ENCODE data around the gene FAM81A. TPM values are rescaled to one million over a fixed set of nuclear protein-coding genes. Genes with fewer than 3 reads are reported as not detected.
"Not testable (repeated sequence)": the region's sequence is repeated elsewhere in the genome, so short reads cannot be mapped to it uniquely, and the experiment has no call there.

Gene FAM81A
- total RNA-seq, 1 donor from 2014 or later = 2.9 TPM

DNA sequence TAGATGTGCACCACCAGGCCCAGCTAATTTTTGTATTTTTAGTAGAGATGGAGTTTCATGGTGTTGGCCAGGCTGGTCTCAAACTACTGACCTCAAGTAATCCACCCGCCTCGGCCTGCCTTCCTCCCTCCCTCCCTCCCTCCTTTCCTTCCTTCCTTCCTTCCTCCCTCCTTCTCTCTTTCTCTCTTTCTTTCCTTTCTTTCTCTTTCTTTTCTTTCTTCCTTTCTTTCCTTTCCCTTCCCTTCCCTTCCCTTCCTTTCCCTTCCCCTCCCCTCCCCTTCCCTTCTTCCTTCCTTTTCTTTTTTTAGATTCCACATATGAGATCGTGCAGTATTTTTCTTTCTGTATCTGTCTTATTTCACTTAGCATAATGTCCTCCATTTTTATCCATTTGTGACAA, 81.3 kb downstream of the FAM81A start:
- H3K27ac ChIP-seq (replicated peaks) = no peak overlapping the region
- no peaks in the 10 kb centered on the region for H3K4me1 ChIP-seq
- H3K4me3 ChIP-seq = no peak overlapping the region
- no peaks in the 10 kb centered on the region for H3K9me3 ChIP-seq (replicated peaks)
- intact Hi-C loops (cut with micrococcal nuclease) = no loop called here
- DNase-seq = no peak
- TF ChIP-seq, protein P1, sequence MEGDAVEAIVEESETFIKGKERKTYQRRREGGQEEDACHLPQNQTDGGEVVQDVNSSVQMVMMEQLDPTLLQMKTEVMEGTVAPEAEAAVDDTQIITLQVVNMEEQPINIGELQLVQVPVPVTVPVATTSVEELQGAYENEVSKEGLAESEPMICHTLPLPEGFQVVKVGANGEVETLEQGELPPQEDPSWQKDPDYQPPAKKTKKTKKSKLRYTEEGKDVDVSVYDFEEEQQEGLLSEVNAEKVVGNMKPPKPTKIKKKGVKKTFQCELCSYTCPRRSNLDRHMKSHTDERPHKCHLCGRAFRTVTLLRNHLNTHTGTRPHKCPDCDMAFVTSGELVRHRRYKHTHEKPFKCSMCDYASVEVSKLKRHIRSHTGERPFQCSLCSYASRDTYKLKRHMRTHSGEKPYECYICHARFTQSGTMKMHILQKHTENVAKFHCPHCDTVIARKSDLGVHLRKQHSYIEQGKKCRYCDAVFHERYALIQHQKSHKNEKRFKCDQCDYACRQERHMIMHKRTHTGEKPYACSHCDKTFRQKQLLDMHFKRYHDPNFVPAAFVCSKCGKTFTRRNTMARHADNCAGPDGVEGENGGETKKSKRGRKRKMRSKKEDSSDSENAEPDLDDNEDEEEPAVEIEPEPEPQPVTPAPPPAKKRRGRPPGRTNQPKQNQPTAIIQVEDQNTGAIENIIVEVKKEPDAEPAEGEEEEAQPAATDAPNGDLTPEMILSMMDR (IDR thresholded peaks at IDR 0.05; ENCODE audit: borderline replicate concordance) = no peak
- H3K27me3 ChIP-seq (ENCODE audit: low read depth) = no peaks in the 10 kb centered on the region
- no peaks in the 10 kb centered on the region for H3K36me3 ChIP-seq

DNA sequence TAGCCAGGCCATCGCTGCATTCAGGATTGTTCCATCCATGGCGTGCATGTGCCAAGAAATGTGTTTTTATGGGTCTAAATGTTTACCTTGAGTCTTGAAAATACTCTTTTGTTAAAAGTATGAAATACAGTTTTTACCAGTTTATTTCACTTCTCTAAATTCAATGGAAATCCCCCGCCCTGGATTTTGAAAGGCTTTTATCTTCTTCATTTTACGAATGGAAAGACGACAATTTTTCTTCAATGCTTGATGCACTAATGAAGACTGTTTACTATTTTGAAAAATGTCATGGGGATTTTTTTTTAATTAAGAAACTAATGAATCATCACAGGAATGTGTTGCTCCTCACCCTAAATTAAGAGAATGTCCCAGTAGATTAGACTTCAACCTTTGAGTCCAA, 83.5 kb downstream of the FAM81A start:
- H3K27me3 ChIP-seq (ENCODE audit: low read depth) = no peaks in the 10 kb centered on the region

GRCh38 chr15:59522988-59523461, 85.0 kb downstream of the FAM81A start:
- H3K4me3 ChIP-seq = no peak overlapping the region
- H3K36me3 ChIP-seq = no peaks in the 10 kb centered on the region
- H3K27me3 ChIP-seq (ENCODE audit: low read depth) = no peaks in the 10 kb centered on the region
- no peak for DNase-seq
- H3K9me3 ChIP-seq (replicated peaks) = no peaks in the 10 kb centered on the region
- TF ChIP-seq, protein P1 (IDR thresholded peaks at IDR 0.05; ENCODE audit: borderline replicate concordance) = no peak
- intact Hi-C loops (cut with micrococcal nuclease) = no loop called here
- no peak overlapping the region for H3K27ac ChIP-seq (replicated peaks)
- no peaks in the 10 kb centered on the region for H3K4me1 ChIP-seq

More for the DNA sequence above, 83.5 kb downstream of the FAM81A start:
- H3K36me3 ChIP-seq = no peaks in the 10 kb centered on the region
- H3K4me1 ChIP-seq = no peaks in the 10 kb centered on the region
- TF ChIP-seq, protein P1 (IDR thresholded peaks at IDR 0.05; ENCODE audit: borderline replicate concordance) = no peak
- DNase-seq = no peak
- H3K27ac ChIP-seq (replicated peaks) = no peak overlapping the region
- intact Hi-C loops (cut with micrococcal nuclease) = no loop called here
- H3K9me3 ChIP-seq (replicated peaks) = no peaks in the 10 kb centered on the region
- no peak overlapping the region for H3K4me3 ChIP-seq

DNA sequence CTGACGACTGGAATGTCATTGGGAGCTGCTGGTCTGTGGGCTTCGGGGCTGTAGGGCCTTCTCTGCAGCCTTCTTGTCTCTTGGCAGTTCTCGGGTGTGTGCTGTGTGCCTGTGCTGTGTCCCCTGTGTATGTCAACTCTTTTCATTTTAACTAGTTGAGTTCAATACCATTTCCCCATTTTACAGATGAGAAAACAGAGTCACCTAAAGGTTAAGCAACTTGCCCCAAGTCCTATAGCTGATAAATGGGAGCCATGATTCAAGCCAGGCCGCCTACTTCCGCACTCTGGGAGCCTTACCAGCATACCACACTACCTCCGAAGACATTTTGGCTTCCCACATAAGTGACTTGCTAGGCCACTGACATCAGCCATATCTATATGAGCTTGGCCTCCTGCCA, 85.7 kb downstream of the FAM81A start:
- Histone ChIP-seq H3K27ac (replicated peaks) (no peak overlapping the region), H3K4me3 (no peak overlapping the region), H3K36me3 (no peaks in the 10 kb centered on the region), H3K27me3 (ENCODE audit: low read depth) (no peaks in the 10 kb centered on the region), H3K4me1 (no peaks in the 10 kb centered on the region), H3K9me3 (replicated peaks) (no peaks in the 10 kb centered on the region)
- TF ChIP-seq, protein P1 (IDR thresholded peaks at IDR 0.05; ENCODE audit: borderline replicate concordance) = no peak
- no peak for DNase-seq
- intact Hi-C loops (cut with micrococcal nuclease) = no loop called here

DNA sequence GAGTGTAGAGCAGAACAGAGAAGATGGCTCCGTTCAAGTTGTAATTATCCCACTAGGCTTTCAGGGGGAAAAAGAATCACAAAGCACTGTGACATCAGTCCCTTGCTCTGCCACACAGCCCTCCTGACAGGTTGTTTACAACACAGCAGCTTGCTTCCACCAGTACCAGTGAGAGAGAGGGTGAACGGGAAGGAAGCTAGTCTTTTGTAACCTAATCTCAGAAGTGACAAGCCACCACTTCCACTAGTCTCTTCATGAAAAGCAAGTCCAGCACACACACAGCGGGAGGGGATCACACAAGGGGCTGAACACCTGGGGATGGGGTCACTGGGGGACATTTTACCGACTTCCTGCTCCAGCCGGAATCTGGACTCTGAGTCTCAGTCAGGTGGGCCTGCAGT, 86.3 kb downstream of the FAM81A start:
- intact Hi-C loops (cut with micrococcal nuclease) = no loop called here

GRCh38 chr15:59526466-59526865, 88.5 kb downstream of the FAM81A start:
- H3K27ac ChIP-seq (replicated peaks); intact Hi-C loops (cut with micrococcal nuclease); H3K4me3 ChIP-seq; H3K36me3 ChIP-seq; H3K27me3 ChIP-seq (ENCODE audit: low read depth); H3K9me3 ChIP-seq (replicated peaks); DNase-seq; H3K4me1 ChIP-seq: not testable (repeated sequence)

More for the DNA sequence above, 86.3 kb downstream of the FAM81A start:
- Histone ChIP-seq H3K9me3 (replicated peaks) (no peaks in the 10 kb centered on the region), H3K27ac (replicated peaks) (no peak overlapping the region), H3K36me3 (no peaks in the 10 kb centered on the region), H3K27me3 (ENCODE audit: low read depth) (no peaks in the 10 kb centered on the region), H3K4me1 (no peaks in the 10 kb centered on the region), H3K4me3 (no peak overlapping the region)
- TF ChIP-seq, protein P1 (IDR thresholded peaks at IDR 0.05; ENCODE audit: borderline replicate concordance) = no peak
- no peak for DNase-seq

All from left ventricle myocardium inferior (tissue), 1 donor.